ENCODE measurements around the gene LSM7. TPM values are rescaled to one million over a fixed set of nuclear protein-coding genes. Genes with fewer than 3 reads are reported as not detected.

LSM7 gene
- total RNA-seq, 3 donors from 2014 or later (not counting 1 experiment from before 2014, with no cell fraction given): 52.0 to 80.2 (median 77.4) TPM

GRCh38 chr19:2323707-2324106 is 4.7 kb downstream of the LSM7 start:
- H3K36me3 Mint-ChIP-seq: no peaks in the 10 kb centered on the region
- peaks cover 15 to 33% of the 10 kb centered on the region in 2 donors for H3K4me1 Mint-ChIP-seq
- no peak overlapping the region for H3K4me3 Mint-ChIP-seq
- no peaks in the 10 kb centered on the region for H3K27me3 Mint-ChIP-seq (ENCODE audit: low read depth in 2 of 2)
- no peak overlapping the region for H3K27ac ChIP-seq (ENCODE audit: low read length)
- no peaks in the 10 kb centered on the region for H3K27me3 ChIP-seq (ENCODE audit: control insufficient read depth, insufficient read depth, low read length)
- H3K4me3 ChIP-seq (ENCODE audit: low read length): no peak overlapping the region
- intact Hi-C loops (cut with micrococcal nuclease): loop anchor here (10.0 kb wide), 1 partner anchor 49 kb away; no protein-coding TSS in a partner anchor
- no peaks in the 10 kb centered on the region for H3K9me3 ChIP-seq (ENCODE audit: control insufficient read depth, insufficient read depth, low read length)
- peaks cover 48% of the 10 kb centered on the region for H3K4me1 ChIP-seq (ENCODE audit: control insufficient read depth, insufficient read depth, low read length)
- no peaks in the 10 kb centered on the region for H3K9me3 Mint-ChIP-seq
- ATAC-seq: no peak
- no peak for DNase-seq
- WGBS (ENCODE audit: insufficient coverage): 68% methylated on average over 13 of the region's 19 CpGs
- H3K27ac Mint-ChIP-seq: no peak overlapping the region
- peaks cover 11% of the 10 kb centered on the region for H3K36me3 ChIP-seq (ENCODE audit: control insufficient read depth, insufficient read depth, low read length)
- TF ChIP-seq CTCF (IDR thresholded peaks at IDR 0.05): no peak

- Mint-ChIP-seq H3K4me3 (no peak overlapping the region), H3K4me1 (peaks cover 9 to 16% of the 10 kb centered on the region in 2 donors), H3K9me3 (no peaks in the 10 kb centered on the region), H3K27ac (no peak overlapping the region), H3K36me3 (no peaks in the 10 kb centered on the region), H3K27me3 (ENCODE audit: low read depth in 2 of 2) (no peaks in the 10 kb centered on the region)
- DNase-seq (no peak), ATAC-seq (no peak)
- intact Hi-C loops (cut with micrococcal nuclease): loop anchor here (10.0 kb wide), 1 partner anchor 47 kb away; no protein-coding TSS in a partner anchor
- peaks cover 11% of the 10 kb centered on the region for H3K36me3 ChIP-seq (ENCODE audit: control insufficient read depth, insufficient read depth, low read length)
- no peaks in the 10 kb centered on the region for H3K27me3 ChIP-seq (ENCODE audit: control insufficient read depth, insufficient read depth, low read length)
- peaks cover 34% of the 10 kb centered on the region for H3K4me1 ChIP-seq (ENCODE audit: control insufficient read depth, insufficient read depth, low read length)
- H3K4me3 ChIP-seq (ENCODE audit: low read length): no peak overlapping the region
- no peaks in the 10 kb centered on the region for H3K9me3 ChIP-seq (ENCODE audit: control insufficient read depth, insufficient read depth, low read length)
- H3K27ac ChIP-seq (ENCODE audit: low read length): no peak overlapping the region
- 94% methylated on average over 39 of the region's 39 CpGs for WGBS (ENCODE audit: insufficient coverage)
- TF ChIP-seq CTCF (IDR thresholded peaks at IDR 0.05): no peak
Observed at GRCh38 chr19:2321565-2322283, 6.7 kb downstream of the LSM7 start.

DNA sequence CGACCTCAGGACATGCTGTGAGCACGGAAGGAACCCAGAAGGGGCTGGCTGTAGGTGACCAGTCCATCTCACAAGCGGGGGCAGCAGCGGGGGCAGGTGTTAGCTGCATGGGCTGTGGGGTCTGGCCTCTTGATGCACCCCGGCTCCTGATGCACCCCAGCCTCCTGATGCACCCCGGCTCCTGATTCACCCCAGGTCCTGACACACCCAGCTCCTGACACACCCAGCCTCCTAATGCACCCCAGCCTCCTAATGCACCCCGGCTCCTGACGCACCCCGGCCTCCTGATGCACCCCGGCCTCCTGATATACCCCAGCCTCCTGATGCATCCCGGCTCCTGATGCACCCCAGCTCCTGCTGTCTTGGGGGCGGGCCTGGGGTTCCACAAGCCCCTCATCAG is 7.4 kb downstream of the LSM7 start:
- intact Hi-C loops (cut with micrococcal nuclease): loop anchor here (10.0 kb wide), 1 partner anchor 46 kb away; no protein-coding TSS in a partner anchor
- Histone ChIP-seq H3K27me3 (ENCODE audit: control insufficient read depth, insufficient read depth, low read length) (no peaks in the 10 kb centered on the region), H3K4me1 (ENCODE audit: control insufficient read depth, insufficient read depth, low read length) (peaks cover 32% of the 10 kb centered on the region), H3K27ac (ENCODE audit: low read length) (no peak overlapping the region), H3K36me3 (ENCODE audit: control insufficient read depth, insufficient read depth, low read length) (peaks cover 10% of the 10 kb centered on the region), H3K4me3 (ENCODE audit: low read length) (no peak overlapping the region), H3K9me3 (ENCODE audit: control insufficient read depth, insufficient read depth, low read length) (no peaks in the 10 kb centered on the region)
- WGBS (ENCODE audit: insufficient coverage): 97% methylated on average over 12 of the region's 12 CpGs
- H3K4me3 Mint-ChIP-seq: no peak overlapping the region
- DNase-seq (no peak), ATAC-seq (no peak)
- no peaks in the 10 kb centered on the region for H3K27me3 Mint-ChIP-seq (ENCODE audit: low read depth in 2 of 2)
- H3K27ac Mint-ChIP-seq: no peak overlapping the region
- TF ChIP-seq CTCF (IDR thresholded peaks at IDR 0.05): no peak
- H3K9me3 Mint-ChIP-seq: no peaks in the 10 kb centered on the region
- H3K36me3 Mint-ChIP-seq: no peaks in the 10 kb centered on the region
- H3K4me1 Mint-ChIP-seq: peaks cover 8 to 12% of the 10 kb centered on the region in 2 donors

All from natural killer cell (primary cell).